Prostate gland (tissue), 2 donors: ENCODE data around the gene CCDC124.

Source experiments
- POLR2A ChIP-seq: fragments of 450-650 bp; IDR thresholded peaks from one replicate; pipeline ENCODE4 v1.6.1; 2016; ENCODE audit warnings: antibody characterized with exemption, mild to moderate bottlenecking
- POLR2AphosphoS5 ChIP-seq: sonication (generic); formaldehyde crosslinking; IDR thresholded peaks from one replicate; pipeline ENCODE4 v1.6.1; 2017; ENCODE audit warnings: antibody characterized with exemption
- TF ChIP-seq, protein P1 (sequence below), 4 experiments: fragments of 200-600 bp in 2 of 4; fragments of 450-650 bp in 2 of 4; sonication (generic) in 2 of 4; IDR thresholded peaks; 1 replicate in 3 of 4; 2 replicates in 1 of 4; pipeline ENCODE4 v1.5.1; 2016 to 2019; ENCODE audit warnings: antibody characterized with exemption in 4 of 4, mild to moderate bottlenecking in 2 of 4, moderate library complexity in 2 of 4

GRCh38 chr19:17968362-17968761 lies 35.5 kb downstream of the CCDC124 start:
- no peak for TF ChIP-seq POLR2A
- TF ChIP-seq, protein P1, sequence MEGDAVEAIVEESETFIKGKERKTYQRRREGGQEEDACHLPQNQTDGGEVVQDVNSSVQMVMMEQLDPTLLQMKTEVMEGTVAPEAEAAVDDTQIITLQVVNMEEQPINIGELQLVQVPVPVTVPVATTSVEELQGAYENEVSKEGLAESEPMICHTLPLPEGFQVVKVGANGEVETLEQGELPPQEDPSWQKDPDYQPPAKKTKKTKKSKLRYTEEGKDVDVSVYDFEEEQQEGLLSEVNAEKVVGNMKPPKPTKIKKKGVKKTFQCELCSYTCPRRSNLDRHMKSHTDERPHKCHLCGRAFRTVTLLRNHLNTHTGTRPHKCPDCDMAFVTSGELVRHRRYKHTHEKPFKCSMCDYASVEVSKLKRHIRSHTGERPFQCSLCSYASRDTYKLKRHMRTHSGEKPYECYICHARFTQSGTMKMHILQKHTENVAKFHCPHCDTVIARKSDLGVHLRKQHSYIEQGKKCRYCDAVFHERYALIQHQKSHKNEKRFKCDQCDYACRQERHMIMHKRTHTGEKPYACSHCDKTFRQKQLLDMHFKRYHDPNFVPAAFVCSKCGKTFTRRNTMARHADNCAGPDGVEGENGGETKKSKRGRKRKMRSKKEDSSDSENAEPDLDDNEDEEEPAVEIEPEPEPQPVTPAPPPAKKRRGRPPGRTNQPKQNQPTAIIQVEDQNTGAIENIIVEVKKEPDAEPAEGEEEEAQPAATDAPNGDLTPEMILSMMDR (IDR thresholded peaks at IDR 0.05): no peak
- TF ChIP-seq POLR2AphosphoS5: no peak
